GM12878 (cell line): ENCODE results near the gene C3orf22.

Source experiments
- ATF2 ChIP-seq: IDR thresholded peaks from 2 replicates; pipeline ENCODE4 v1.6.1; 2012; ENCODE audit warnings: low read length, inconsistent platforms
- CUX1 ChIP-seq: IDR thresholded peaks from 2 replicates; pipeline ENCODE4 v1.6.1; 2012; ENCODE audit warnings: improper control_type of control experiment, low read depth, low read length; ENCODE audit not compliant: insufficient replicate concordance
- MAX ChIP-seq: IDR thresholded peaks from 2 replicates; pipeline ENCODE4 v1.6.1; 2012; ENCODE audit warnings: low read depth, low read length, improper control_type of control experiment
- MEF2B ChIP-seq: fragments of 450-650 bp; IDR thresholded peaks from 2 replicates; pipeline ENCODE4 v1.6.1; 2018; ENCODE audit warnings: mild to moderate bottlenecking, moderate library complexity; ENCODE audit not compliant: partially characterized antibody, poor library complexity, severe bottlenecking
- YY1 ChIP-seq: IDR thresholded peaks from 2 replicates; pipeline ENCODE4 v1.6.1; 2011; ENCODE audit warnings: low read depth, mild to moderate bottlenecking, low read length

- TF ChIP-seq MAX (no peak), ATF2 (no peak), CUX1 (no peak), MEF2B (no peak), YY1 (no peak)
Measured at GRCh38 chr3:126501054-126501453, 57.7 kb downstream of the C3orf22 start.
